GM19023 (cell line): ENCODE data around the gene INPP5A.
"Not testable (repeated sequence)": the region's sequence is repeated elsewhere in the genome, so short reads cannot be mapped to it uniquely, and the experiment has no call there.

Source experiments
- ATAC-seq: cut with Tn5 transposase; IDR thresholded peaks from one replicate; pipeline ENCODE4 v1.9.1; 2021; ENCODE audit warnings: mild to moderate bottlenecking, moderate library complexity; ENCODE audit not compliant: unreplicated experiment

INPP5A gene

GRCh38 chr10:132729810-132730572 is 192.4 kb downstream of the INPP5A start:
- ATAC-seq = no peak

GRCh38 chr10:132730573-132730953 is 193.0 kb downstream of the INPP5A start:
- ATAC-seq = no peak

- no peak for ATAC-seq
Observed at GRCh38 chr10:132732518-132732917, 194.9 kb downstream of the INPP5A start.

- ATAC-seq = no peak
Observed at GRCh38 chr10:132733926-132734325, 196.3 kb downstream of the INPP5A start.

GRCh38 chr10:132735341-132735775 is 197.8 kb downstream of the INPP5A start:
- ATAC-seq = no peak

GRCh38 chr10:132735923-132736391 is 198.4 kb downstream of the INPP5A start:
- ATAC-seq = no peak

GRCh38 chr10:132737390-132738048 is 199.9 kb downstream of the INPP5A start:
- no peak for ATAC-seq

- ATAC-seq = no peak
Observed at GRCh38 chr10:132738454-132739224, 201.1 kb downstream of the INPP5A start.

GRCh38 chr10:132739225-132739613 is 201.6 kb downstream of the INPP5A start:
- ATAC-seq = no peak

GRCh38 chr10:132740588-132740987 is 203.0 kb downstream of the INPP5A start:
- no peak for ATAC-seq

- no peak for ATAC-seq
Observed at GRCh38 chr10:132742167-132742836, 204.7 kb downstream of the INPP5A start.

GRCh38 chr10:132742837-132743194 is 205.2 kb downstream of the INPP5A start:
- no peak for ATAC-seq

GRCh38 chr10:132743196-132743924 is 205.8 kb downstream of the INPP5A start:
- not testable (repeated sequence) for ATAC-seq

- no peak for ATAC-seq
Observed at GRCh38 chr10:132743925-132744490, 206.4 kb downstream of the INPP5A start.

- no peak for ATAC-seq
Observed at GRCh38 chr10:132744839-132745238, 207.3 kb downstream of the INPP5A start.

- no peak for ATAC-seq
Observed at GRCh38 chr10:132745511-132745910, 207.9 kb downstream of the INPP5A start.

- ATAC-seq = no peak
Observed at GRCh38 chr10:132745971-132746370, 208.4 kb downstream of the INPP5A start.

GRCh38 chr10:132746386-132746785 is 208.8 kb downstream of the INPP5A start:
- ATAC-seq = no peak

GRCh38 chr10:132746801-132747625 is 209.4 kb downstream of the INPP5A start:
- ATAC-seq = no peak
